Activated gamma-delta T cell (primary cell): ENCODE results near the gene SNCB.

Source experiments
- DNase-seq: peaks from one replicate; lab custom pipeline; 2025; lab: John Stamatoyannopoulos, UW

SNCB gene

DNA sequence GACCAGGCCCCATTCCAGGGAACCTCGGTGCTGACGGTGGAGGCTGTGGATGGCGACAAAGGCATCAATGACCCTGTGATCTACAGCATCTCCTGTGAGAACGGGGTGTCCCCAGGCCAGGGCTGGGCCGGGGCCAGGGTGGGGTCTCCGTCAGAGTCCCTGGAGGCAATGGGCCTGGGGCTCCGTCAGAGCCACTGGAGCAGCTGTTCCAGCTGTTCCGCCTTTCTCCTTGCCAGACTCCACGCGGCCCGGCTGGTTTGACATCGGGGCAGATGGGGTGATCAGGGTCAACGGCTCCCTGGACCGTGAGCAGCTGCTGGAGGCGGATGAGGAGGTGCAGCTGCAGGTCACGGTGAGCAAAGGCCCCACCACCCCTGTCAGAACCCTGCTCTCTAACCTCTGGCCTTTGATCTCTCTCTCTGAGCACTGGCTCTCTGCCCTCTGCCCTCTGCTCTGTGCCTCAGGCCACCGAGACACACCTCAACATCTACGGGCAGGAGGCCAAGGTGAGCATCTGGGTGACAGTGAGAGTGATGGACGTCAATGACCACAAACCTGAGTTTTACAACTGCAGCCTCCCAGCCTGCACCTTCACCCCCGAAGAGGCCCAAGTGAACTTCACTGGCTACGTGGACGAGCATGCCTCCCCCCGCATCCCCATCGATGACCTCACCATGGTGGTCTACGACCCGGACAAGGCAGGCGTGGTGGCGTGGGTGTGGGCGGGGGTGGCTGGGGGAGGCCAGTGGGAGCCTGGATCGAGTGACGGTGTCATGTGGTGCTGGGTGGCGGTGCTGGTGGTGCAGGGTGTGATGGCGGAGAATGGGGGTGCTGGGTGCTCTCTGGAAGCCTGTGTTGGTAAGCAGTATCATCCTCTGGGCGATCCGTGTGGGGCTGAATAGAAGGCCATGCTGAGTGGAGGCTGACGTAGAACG, 54.6 kb downstream of the SNCB start:
- no peak for DNase-seq

DNA sequence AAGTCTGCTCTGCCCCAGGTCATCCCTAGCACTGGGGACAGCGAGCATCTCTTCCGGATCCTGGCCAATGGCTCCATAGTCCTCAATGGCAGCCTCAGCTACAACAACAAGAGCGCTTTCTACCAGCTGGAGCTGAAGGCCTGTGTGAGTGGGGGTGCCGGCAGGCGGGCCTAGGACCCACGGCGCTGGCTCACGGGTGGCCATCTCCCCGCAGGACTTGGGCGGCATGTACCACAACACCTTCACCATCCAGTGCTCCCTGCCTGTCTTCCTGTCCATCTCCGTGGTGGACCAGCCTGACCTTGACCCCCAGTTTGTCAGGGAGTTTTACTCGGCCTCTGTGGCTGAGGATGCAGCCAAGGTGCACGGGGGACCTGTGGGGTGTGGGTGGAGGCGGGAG, 55.3 kb downstream of the SNCB start:
- DNase-seq: no peak

DNA sequence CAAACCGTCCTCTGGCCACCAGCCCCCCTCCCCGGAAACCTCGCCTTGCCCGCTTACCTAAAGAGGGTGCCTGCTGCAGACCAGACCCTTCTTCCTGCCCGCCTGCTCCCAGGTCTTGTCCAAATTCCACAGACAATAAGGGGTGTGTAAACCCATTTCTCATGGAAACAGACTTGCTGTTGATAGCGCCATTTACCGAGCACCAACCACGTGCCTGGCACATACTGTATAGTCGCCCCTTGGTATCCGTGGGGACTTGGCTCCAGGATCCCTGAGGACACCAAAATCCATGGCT, 56.1 kb downstream of the SNCB start:
- DNase-seq: no peak

DNA sequence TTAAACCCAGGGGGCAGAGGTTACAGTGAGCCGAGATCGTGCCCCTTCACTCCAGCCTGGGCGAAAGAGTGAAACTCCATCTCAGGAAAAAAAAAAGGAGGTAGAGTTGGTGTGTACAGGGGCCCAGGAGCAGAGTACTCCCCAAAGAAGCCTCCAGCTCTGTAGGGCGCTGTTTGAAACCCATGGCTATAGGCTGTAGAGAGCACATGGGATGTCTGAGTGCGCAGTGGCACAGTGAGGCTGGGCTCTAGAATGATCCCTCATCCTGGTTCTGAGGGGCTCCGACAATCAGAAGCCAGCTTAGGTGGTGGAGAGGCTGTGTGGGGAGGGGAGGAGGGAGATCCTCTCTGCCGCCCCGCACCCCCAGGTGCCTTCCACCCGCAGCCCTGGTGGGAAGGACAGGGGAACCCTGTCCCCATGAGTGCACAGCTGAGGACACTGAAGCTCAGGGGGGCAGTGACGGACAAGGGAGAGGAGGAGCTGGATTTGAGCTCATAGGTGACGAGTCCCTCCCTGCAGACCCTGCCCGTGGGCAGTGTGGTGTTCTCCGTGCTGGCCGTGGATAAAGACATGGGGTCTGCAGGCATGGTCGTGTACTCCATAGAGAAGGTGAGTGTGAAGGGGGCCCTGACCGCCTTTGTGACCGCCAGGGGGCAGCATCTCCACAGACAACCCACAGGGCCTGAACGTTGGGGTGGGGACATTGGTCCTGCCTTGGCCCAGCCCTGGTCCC, 56.6 kb downstream of the SNCB start:
- DNase-seq: peak; percentile 24
